ENCODE data around the gene ROR1.
A peak's percentile ranks its signal among the peaks of the same experiment; 100 is the strongest.

The ROR1 gene

DNA sequence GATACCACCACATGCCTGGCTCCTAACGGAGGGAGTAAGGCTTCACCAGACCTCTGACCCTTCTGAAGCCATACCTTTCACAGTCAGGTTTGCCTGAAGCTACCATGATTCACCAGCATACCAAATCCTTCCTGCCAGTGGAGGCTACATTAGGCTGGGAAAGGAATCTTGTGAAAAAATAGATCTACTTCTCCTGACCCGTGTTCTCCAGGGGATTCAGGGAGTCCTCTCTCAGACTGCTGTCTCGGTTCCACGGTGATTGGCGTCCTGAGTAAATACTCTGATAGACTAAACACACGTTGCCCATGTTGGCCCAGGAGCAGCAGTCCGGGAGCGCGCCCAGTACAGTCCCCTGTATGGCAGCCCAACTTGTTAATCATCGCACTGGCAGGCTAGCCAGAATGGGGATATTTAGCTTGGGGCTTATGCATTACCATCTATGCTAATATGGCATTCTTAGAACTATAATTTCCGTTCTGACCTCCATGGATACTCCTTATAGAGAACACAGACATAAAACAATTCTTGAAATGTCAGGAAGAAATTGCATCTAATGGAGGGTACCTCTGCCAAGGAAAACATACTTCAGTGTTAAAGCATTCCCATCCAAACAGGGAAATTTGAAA, 173.2 kb downstream of the ROR1 start:
- DNase-seq: no peak

GRCh38 chr1:63947904-63948303, 174.1 kb downstream of the ROR1 start:
- no peak for DNase-seq

GRCh38 chr1:63950023-63950422, 176.2 kb downstream of the ROR1 start:
- DNase-seq: no peak

DNA sequence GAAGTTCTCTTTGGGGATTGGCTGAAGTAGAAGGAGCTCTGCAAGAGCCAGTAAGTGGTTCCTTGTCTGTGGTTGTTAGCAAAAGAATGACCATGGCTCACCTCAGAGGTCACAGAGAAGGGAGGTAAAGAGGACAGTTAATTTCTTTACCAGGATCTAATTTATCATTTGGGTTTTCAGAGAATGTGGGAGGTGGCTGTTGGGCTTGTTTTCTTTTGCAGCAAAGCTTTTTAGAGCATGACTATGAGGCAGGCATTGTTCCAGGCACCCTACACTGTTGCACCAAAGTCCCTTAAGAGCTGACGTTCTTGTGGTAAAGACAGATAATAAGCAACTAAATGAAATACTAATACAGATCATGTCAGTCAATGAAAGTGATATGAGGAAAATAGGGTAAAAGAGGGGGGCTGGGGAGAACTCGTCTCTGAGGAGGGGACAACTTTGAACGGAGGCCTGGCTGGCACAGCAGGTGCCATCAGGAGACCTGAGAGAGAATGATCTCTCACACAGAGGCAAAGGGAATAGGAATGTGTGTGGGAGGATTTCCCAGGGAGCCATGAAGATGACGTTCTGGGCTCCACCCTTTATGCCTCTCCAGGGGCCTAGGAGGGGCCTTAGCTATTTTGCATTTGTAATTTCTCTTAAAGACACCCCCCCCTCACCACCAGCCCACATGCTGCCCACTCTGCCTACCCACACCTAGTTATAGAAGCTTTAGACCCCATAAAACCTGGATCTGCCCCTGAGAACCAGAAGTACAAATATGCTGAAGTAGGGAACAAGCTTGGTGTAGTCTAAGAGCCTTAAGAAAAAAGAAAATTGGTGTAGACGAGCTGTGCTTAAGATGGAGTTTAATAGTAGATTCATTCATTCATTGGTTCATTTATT, 177.5 kb downstream of the ROR1 start:
- no peak for DNase-seq

- no peak for DNase-seq
Observed at GRCh38 chr1:63954187-63954586, 180.4 kb downstream of the ROR1 start.

DNA sequence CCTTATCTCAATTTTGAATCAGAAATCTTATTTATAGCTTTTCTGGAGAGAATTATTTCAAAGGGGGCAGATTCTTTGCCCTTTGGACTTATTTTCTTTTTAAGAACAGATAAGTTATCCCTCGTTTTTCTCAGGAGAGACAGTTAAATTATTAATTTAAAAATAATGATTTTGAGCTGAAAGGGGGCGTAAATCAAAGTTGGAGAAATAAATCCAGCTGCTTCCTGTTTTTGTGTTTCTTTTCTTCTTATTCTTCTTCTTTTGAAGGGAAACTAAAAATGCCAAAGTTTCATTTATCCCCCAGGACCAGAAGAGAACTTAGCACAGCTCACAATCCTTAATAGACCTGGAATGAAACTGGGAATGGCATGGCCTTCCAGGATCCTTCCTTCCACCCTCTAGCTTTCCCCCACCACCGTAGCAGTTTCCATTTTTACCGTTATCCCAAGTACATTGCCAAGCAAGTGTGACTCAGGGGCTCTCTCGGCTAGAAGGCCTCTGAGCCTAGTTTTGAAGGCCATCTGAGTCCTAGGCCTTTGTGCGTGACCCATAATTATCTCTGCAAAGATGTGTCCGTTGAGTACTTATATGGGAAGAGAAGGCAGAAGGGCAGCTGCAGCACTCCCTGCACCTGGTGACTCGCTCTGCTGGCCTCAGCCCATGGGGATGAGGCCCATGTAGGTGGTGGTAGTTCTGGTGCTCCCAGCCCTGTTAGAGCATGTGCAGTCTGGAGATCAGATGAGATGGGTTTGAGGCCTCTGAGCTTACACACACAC, 181.7 kb downstream of the ROR1 start:
- no peak for DNase-seq

DNA sequence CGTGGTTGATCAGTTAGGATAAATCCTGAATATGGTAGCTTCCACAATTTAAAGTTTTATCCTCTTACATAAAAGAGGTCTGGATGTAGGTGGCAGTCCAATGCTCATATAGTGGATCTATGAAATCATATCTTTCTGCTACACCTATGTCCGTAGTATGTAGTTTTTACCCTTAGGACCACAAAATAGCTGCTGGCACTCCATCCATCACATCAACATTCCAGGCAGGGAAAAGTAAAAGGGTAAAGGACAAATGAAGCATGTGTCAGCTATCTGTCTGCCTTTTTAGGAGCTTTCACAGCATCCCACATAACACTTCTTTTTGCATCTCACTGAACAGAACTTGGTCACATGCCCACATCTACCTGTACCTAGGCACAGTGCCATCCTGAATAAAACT, 184.7 kb downstream of the ROR1 start:
- no peak for DNase-seq

- no peak for DNase-seq
Observed at GRCh38 chr1:63960326-63960725, 186.5 kb downstream of the ROR1 start.

DNA sequence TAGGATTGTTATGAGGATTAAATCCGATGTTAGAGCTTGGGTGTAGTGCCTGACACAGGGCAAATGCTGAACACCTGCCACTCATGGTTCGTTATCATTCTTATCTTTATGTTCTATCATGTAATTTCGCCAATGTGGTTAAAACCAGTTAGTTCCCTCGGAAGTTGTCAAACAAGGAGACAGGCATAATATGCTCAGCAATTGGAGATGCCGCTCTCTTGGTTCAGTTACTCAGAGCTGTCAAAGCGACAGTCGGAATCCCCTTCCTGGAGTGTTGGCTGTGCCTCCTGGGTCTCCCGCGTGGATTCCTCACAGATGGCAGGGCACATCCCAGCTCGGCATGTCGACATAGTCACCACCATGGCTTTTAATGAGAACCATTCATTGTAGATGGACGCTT, 192.2 kb downstream of the ROR1 start:
- DNase-seq: peak; percentile 59

GRCh38 chr1:63967901-63968300, 194.1 kb downstream of the ROR1 start:
- no peak for DNase-seq

DNA sequence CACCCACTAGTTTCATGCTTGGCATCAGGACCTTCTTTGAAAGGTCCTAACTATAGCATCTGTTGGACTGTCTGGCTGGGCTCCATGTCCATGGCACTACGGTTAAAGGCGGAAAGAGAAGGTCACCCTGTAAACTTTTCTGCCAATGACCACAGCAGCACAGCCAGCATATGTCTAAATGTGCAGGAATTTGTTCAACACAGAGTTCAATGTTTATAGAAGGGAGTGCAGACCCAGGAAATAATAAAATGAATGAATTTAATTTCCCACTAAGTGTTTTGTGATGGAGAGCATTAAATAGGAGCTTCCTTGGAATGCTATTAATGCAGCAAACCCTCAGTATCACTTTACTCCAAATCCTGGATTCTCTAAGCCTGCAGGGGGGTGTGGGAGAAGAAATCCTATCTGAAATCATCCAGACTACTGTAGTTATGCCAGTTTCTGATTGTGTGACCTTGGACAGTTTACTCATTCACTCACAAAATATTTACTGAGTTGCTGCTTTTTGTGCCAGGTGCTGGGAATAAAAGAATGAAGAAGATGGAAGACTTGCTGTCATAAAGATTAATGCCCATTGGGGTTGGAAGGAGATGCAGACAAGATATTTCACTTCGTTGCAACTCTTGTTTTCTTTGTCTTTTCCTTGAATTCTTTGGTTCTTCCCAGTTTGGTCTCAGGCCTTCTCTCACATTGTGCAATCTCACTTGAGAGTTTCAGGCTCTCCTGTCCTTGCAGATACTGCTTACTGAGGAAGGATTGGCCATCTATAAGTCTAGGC, 195.0 kb downstream of the ROR1 start:
- no peak for DNase-seq

DNA sequence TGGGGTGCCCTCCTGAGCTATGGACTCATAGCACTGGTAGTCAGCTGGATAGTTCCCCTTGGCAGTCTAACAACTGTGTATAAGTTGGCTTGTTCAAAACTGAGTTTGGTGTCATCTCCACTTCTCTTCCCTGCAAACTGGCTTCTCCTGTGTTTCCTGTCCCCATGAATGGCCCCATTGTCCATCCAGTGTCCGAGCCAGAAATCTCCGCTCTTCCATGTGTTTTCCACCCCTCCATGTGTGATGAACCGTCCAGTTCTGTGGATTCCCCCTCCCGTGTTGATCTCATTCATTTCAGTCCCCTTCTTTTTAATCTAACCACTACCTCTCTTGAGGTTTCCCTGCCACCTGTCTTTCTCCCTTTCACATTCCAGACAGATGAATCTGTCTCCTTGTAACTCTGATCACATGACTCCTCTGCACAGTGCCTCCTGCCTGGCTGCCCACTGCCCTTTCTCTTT, 195.7 kb downstream of the ROR1 start:
- DNase-seq: peak; percentile 5

- DNase-seq: no peak
Observed at GRCh38 chr1:63971557-63971956, 197.7 kb downstream of the ROR1 start.

DNA sequence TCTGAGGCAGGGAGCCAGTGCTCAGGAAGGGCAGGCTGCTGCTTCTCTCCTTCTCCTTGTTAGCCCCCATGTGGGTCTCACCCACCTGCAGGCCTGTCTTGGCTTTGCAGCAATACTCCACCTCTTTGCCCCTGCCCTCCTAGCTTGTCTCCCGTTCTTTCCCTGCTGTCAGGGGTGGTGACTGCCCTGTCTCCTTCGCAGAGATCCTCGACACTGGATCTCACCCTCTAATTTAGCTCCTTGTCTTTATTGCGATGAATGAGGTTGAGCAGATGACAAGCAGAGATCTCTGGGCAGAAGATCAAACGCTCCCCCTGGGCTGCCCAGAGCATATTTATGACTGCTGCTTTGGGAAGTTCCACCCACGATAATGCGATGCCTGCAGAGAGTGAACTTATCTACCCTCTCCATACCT, 199.2 kb downstream of the ROR1 start:
- DNase-seq: no peak

DNA sequence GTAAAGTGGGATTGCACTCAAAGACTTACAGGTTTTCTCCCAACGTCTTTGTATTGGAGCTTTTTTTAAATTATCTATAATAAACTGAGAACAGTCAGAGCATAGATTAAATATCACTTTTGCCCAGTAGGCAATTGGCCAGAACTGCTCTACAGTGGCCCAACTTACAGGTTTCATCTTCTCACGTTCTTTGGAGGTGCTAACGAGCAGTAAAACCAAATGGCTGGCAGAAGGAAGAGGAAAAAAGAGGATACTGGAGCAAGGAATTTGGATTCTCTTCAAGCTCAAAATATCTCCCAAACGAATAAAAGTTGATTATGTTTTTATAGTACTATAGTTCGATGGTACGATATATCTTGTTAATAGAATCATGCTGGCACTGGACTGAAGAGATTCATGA, 201.1 kb downstream of the ROR1 start:
- DNase-seq: no peak

- no peak for DNase-seq
Observed at GRCh38 chr1:63975481-63975880, 201.7 kb downstream of the ROR1 start.

- no peak for DNase-seq
Observed at GRCh38 chr1:63976006-63976405, 202.2 kb downstream of the ROR1 start.

DNA sequence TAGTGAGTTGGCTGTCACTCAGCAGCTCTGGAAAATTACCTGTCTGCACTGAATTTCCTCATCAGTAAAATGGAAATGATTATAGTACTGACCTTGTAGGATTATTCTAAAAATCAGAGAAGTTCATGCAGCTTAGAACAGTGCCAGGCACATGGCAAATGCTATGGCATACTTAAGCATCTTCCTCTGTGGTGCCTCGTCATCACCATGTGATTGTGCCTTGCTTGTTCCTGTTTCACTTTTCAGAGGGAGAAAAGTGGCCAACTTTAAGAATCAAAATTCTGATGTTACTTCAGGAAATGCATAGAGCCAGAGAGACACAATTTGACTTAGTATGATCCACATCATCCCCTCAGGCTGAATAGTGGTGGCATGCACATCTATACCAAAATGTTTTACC, 203.6 kb downstream of the ROR1 start:
- no peak for DNase-seq

DNA sequence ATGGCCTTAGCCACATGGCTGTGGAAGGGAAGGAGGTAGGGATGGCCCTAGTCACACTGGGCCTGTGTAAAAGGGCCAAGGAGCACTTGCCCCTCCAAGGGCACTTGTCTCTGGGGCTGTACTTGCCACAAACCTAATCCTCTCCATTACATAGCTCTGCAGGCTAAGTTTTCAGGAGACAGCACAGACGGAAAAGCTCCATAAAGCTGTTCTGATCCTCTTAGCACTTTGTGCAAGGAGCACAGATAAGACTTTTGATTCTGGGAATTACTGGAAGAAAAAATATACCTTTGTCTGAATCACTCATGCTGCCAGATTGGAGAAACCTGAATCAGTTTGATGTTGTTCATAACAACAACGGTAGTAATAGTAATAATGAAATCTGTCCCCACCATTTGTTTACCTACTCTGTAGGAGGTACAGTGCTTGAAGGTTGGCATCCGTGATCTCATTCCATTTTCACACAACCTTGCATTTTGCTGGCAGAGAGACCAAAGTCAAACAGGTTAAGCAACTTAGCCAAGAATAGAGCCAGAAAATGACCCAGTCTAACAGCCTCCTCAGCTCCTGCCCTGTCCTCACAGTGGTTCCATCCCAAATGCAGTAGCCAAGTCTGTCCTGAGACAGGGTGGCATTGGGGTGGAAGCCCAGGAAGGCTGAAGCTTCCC, 207.1 kb downstream of the ROR1 start:
- DNase-seq: no peak

DNA sequence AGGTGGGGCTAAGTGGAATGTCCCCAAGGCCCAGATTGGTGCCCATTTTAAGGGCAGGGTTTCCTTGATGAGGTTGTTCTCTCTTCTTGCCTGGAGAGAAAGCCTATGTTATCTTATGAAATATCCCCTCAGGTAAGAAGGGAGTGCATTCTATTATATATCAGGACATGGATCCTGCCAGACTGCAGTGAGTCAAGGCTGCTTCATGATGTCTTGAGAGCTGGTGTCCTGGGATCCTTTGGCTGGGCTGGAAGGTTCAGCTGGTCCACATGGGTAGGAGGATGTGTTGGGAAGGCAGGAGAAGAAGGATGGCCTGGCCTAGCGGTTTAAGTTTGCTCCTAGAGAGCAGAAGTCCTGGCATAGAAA, 207.6 kb downstream of the ROR1 start:
- no peak for DNase-seq

DNA sequence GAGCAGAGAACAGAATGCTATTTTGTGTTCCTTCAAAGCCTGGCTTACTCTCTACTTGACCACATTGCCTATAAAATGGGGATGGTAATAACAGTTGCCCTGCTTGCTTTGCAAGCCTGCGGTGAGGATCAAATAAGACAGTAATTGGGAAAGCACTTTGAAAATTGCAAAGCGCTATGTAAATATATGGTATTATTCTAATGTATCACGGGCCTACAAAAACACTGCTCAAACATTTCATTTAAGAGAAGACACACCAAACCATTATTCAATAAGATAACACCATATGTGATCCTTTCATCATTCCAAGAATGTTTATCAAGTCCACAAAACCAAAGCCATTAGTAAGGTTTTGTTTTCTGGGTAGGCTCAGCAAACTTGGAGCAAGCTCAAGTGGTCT, 208.4 kb downstream of the ROR1 start:
- DNase-seq: no peak

Data from NCI-H2171 (cell line).